HL-60 (cell line): Measurements from ENCODE around the gene OPTC.

ENCODE experiments used
- DNase-seq, 2 experiments: peaks; one replicate each; pipeline ENCODE4 v3.0.0-alpha.2; 2010 to 2020; ENCODE audit warnings: low read depth in 1 of 2, low spot score in 1 of 2
- H3K27ac ChIP-seq: fragments of 250-450 bp; sonication (Bioruptor Pico); replicated peaks from 2 replicates; pipeline ENCODE4 v1.5.1; 2020; ENCODE audit warnings: mild to moderate bottlenecking, moderate library complexity
- H3K27me3 ChIP-seq: fragments of 250-450 bp; sonication (Bioruptor Pico); 2 replicates; pipeline ENCODE4 v1.5.1; 2021; ENCODE audit warnings: mild to moderate bottlenecking, moderate library complexity; ENCODE audit not compliant: insufficient read depth, poor library complexity, severe bottlenecking
- H3K4me3 ChIP-seq: replicated peaks from 2 replicates; pipeline ENCODE4 v1.5.1; 2011; ENCODE audit warnings: mild to moderate bottlenecking, control low read depth, low read length; ENCODE audit not compliant: insufficient read depth
- CTCF ChIP-seq: IDR thresholded peaks from one replicate; pipeline ENCODE4 v1.5.1; 2011; ENCODE audit warnings: low read length, control low read depth, inconsistent platforms; ENCODE audit not compliant: insufficient read depth
- GABPA ChIP-seq: IDR thresholded peaks from 2 replicates; pipeline ENCODE4 v1.6.1; 2012; ENCODE audit warnings: low read depth
- POLR2AphosphoS5 ChIP-seq: IDR thresholded peaks from 2 replicates; pipeline ENCODE4 v1.6.1; 2012; ENCODE audit warnings: low read depth
- REST ChIP-seq: IDR thresholded peaks from 2 replicates; pipeline ENCODE4 v1.6.1; 2012; ENCODE audit warnings: low read depth; ENCODE audit not compliant: insufficient replicate concordance
- SPI1 ChIP-seq: IDR thresholded peaks from 2 replicates; pipeline ENCODE4 v1.6.1; 2012; ENCODE audit warnings: low read depth, mild to moderate bottlenecking, borderline replicate concordance

Gene OPTC

GRCh38 chr1:203477748-203478147 is 16.2 kb upstream of the OPTC start:
- peaks cover 3% of the 10 kb centered on the region for H3K27me3 ChIP-seq
- no peak for DNase-seq
- no peak overlapping the region for H3K27ac ChIP-seq
- no peak overlapping the region for H3K4me3 ChIP-seq
- no peak for TF ChIP-seq REST
- TF ChIP-seq CTCF, result no peak
- no peak for TF ChIP-seq GABPA
- no peak for TF ChIP-seq POLR2AphosphoS5
- TF ChIP-seq SPI1, result no peak

- TF ChIP-seq CTCF, result no peak
- TF ChIP-seq REST, result no peak
- no peak for TF ChIP-seq SPI1
- no peak for TF ChIP-seq POLR2AphosphoS5
- TF ChIP-seq GABPA, result no peak
- DNase-seq, result no peak
- H3K27ac ChIP-seq, result no peak overlapping the region
- H3K4me3 ChIP-seq, result no peak overlapping the region
- peaks cover 3% of the 10 kb centered on the region for H3K27me3 ChIP-seq
Measured at GRCh38 chr1:203478231-203478630, 15.7 kb upstream of the OPTC start.

GRCh38 chr1:203478986-203479385 is 15.0 kb upstream of the OPTC start:
- Histone ChIP-seq H3K27ac (no peak overlapping the region), H3K27me3 (peaks cover 3% of the 10 kb centered on the region), H3K4me3 (no peak overlapping the region)
- TF ChIP-seq SPI1 (no peak), REST (no peak), POLR2AphosphoS5 (no peak), GABPA (no peak), CTCF (no peak)
- no peak for DNase-seq
